SKM-1 (cell line): ENCODE data around the gene EMILIN1.
"Not testable (repeated sequence)": the region's sequence is repeated elsewhere in the genome, so short reads cannot be mapped to it uniquely, and the experiment has no call there.

Source experiments
- DNase-seq: peaks from one replicate; lab custom pipeline; 2025; ENCODE audit not compliant: unreplicated experiment; lab: John Stamatoyannopoulos, UW

Gene EMILIN1

GRCh38 chr2:27053776-27054175 lies 24.6 kb upstream of the EMILIN1 start:
- DNase-seq, result no peak

- DNase-seq, result no peak
Observed at GRCh38 chr2:27054721-27055120, 23.7 kb upstream of the EMILIN1 start.

- DNase-seq, result no peak
Observed at GRCh38 chr2:27057184-27057583, 21.2 kb upstream of the EMILIN1 start.

- DNase-seq, result no peak
Observed at GRCh38 chr2:27058210-27058609, 20.2 kb upstream of the EMILIN1 start.

GRCh38 chr2:27059141-27059820 lies 19.1 kb upstream of the EMILIN1 start:
- DNase-seq, result no peak

- no peak for DNase-seq
Observed at GRCh38 chr2:27060323-27060722, 18.1 kb upstream of the EMILIN1 start.

- no peak for DNase-seq
Observed at GRCh38 chr2:27065128-27065527, 13.3 kb upstream of the EMILIN1 start.

GRCh38 chr2:27067385-27067784 lies 11.0 kb upstream of the EMILIN1 start:
- no peak for DNase-seq

- no peak for DNase-seq
Observed at GRCh38 chr2:27069436-27069835, 9.0 kb upstream of the EMILIN1 start.

- no peak for DNase-seq
Observed at GRCh38 chr2:27069961-27070618, 8.3 kb upstream of the EMILIN1 start.

GRCh38 chr2:27070653-27071276 lies 7.7 kb upstream of the EMILIN1 start:
- no peak for DNase-seq

GRCh38 chr2:27071277-27071989 lies 7.0 kb upstream of the EMILIN1 start, which contains the start of gene OST4:
TSS of gene OST4 (minus strand) at chr2:27071654.
- peak; percentile 80 for DNase-seq

- no peak for DNase-seq
Observed at GRCh38 chr2:27071990-27072830, 6.2 kb upstream of the EMILIN1 start.

GRCh38 chr2:27072920-27073319 lies 5.5 kb upstream of the EMILIN1 start:
- DNase-seq, result no peak

GRCh38 chr2:27073782-27074181 lies 4.6 kb upstream of the EMILIN1 start:
- no peak for DNase-seq

- DNase-seq, result peak; percentile 48
Observed at GRCh38 chr2:27074738-27075565, 3.5 kb upstream of the EMILIN1 start.

GRCh38 chr2:27075566-27075871 lies 2.9 kb upstream of the EMILIN1 start:
- DNase-seq, result not testable (repeated sequence)

GRCh38 chr2:27076323-27076722 lies 2.1 kb upstream of the EMILIN1 start:
- DNase-seq, result no peak

- DNase-seq, result no peak
Observed at GRCh38 chr2:27077231-27077630, 1.2 kb upstream of the EMILIN1 start.
